Measurements from ENCODE around the gene TNNT3.
A peak's percentile ranks its signal among the peaks of the same experiment; 100 is the strongest.

TNNT3 gene

DNA sequence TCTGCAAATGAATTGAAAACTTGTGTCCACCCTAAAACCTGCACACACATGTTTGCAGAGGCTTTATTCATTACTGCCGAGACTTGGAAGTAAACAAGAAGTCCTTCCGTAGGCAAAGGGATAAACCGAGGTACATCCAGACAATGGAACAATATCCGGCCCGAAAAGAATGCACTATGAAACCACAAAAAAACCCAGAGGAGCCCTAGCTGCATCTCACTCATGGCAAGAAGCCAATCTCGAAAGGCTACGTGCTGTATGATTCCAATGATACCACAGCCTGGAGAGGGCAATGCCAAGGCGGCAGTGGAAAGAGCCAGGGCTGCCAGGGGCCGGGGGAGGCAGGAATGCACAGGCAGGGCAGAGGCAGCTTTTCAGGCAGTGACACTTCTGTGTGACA is 24.5 kb downstream of the TNNT3 start:
- DNase-seq (ENCODE audit: low read depth): peak; percentile 25
- TF ChIP-seq, protein P1, sequence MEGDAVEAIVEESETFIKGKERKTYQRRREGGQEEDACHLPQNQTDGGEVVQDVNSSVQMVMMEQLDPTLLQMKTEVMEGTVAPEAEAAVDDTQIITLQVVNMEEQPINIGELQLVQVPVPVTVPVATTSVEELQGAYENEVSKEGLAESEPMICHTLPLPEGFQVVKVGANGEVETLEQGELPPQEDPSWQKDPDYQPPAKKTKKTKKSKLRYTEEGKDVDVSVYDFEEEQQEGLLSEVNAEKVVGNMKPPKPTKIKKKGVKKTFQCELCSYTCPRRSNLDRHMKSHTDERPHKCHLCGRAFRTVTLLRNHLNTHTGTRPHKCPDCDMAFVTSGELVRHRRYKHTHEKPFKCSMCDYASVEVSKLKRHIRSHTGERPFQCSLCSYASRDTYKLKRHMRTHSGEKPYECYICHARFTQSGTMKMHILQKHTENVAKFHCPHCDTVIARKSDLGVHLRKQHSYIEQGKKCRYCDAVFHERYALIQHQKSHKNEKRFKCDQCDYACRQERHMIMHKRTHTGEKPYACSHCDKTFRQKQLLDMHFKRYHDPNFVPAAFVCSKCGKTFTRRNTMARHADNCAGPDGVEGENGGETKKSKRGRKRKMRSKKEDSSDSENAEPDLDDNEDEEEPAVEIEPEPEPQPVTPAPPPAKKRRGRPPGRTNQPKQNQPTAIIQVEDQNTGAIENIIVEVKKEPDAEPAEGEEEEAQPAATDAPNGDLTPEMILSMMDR (conservative IDR thresholded peaks at IDR 0.05; ENCODE audit: low read length): no peak

DNA sequence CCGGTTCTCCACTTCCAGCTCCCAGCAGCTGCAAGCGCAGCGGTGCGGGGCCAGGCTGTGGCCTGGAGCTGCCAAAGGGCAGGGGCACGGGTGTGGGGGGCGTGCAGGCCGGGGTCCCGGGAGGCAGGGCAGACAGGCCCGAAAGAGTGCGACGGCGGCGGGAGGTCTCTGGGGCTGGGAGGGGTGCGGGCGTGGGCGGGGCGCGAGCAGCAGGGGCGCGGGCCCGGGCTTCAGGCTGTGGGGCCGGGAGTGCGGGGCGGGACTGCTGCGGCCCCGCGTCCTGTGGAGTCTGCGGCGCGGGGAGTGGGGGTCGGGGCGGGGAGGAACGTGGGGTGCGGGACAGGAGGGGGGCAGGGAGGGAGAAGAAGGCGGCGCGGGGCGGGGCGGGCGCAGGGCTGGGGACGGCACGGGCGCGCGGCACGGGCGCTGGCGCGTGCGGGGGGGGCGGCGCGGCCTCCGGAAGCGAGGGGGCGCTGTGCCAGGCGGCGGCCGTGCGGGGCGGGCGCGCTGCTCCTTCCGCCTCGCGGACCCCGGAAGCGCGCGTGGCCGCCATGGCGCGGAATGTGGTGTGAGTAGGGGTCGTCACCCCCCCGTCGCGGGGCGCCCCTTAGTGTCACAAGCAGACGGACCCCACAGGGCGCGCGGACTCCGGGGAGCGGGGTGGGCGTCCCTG is 27.4 kb downstream of the TNNT3 start, which contains the start of gene MRPL23:
TSS of gene MRPL23 (plus strand) at position 521 of the 673 bp plus-strand sequence. CDS start at position 552, 31 bp downstream.
- TF ChIP-seq, protein P1 (conservative IDR thresholded peaks at IDR 0.05; ENCODE audit: low read length): no peak
- H3K4me3 ChIP-seq (ENCODE audit: low read length): no peak within 1 kb of the TSS
- DNase-seq (ENCODE audit: low read depth): no peak

More for the DNA sequence above, 24.5 kb downstream of the TNNT3 start:
- H3K4me3 ChIP-seq (ENCODE audit: low read length): no peak overlapping the region

DNA sequence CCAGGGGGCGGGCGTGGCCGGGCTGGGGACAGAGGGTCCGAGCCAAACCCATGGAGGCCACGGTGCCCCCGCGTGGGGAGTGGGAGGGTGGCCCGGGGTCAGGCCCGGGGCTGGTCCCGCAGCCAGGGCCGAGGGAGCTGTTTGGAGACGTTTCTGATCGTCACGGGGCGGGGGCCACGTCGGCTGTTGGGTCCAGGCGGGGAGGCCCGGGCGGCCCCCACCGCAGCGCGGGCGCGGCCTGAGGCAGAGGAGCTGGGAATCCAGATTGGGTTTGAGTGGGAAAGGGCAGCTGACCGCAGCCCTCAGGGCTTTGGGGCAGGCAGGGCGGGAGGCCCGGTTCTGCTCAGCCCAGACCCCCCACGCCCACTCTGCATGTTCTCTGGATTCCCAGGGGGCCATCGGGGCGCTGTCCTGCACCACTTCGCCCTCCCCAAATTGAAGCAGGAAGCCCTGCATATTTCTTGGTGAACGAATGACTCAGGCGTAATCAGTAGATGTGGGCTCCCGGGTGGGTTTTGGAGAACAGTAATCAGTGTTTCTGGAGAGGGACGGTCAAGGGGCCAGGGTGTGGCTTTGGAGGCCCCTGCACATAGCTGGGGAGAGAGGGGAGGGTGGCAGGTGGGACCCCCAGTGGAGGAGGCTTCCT is 28.2 kb downstream of the TNNT3 start:
- DNase-seq (ENCODE audit: low read depth): no peak
- H3K4me3 ChIP-seq (ENCODE audit: low read length): no peak overlapping the region
- TF ChIP-seq, protein P1 (conservative IDR thresholded peaks at IDR 0.05; ENCODE audit: low read length): no peak

DNA sequence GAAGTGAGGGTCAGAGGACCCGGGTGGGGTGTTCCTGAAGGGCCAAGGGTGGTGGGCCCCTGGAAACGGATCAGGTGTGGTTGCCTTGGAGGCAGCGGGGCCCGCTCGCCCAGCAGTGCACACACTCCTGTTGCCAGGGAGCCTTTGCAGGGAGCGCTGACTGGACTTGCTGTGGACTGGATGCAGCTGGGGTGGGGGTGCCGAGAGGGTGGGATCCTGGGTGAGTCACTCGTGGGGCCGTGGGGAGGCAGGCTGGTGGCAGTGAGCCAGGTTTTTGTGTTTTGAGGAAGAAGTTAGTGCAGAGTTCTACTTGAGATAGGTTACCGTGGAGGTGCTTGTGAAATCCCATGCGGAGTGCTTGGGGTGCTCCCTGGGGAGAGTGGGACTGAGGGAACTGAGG is 28.9 kb downstream of the TNNT3 start:
- TF ChIP-seq, protein P1 (conservative IDR thresholded peaks at IDR 0.05; ENCODE audit: low read length): no peak
- no peak for DNase-seq (ENCODE audit: low read depth)
- no peak overlapping the region for H3K4me3 ChIP-seq (ENCODE audit: low read length)

DNA sequence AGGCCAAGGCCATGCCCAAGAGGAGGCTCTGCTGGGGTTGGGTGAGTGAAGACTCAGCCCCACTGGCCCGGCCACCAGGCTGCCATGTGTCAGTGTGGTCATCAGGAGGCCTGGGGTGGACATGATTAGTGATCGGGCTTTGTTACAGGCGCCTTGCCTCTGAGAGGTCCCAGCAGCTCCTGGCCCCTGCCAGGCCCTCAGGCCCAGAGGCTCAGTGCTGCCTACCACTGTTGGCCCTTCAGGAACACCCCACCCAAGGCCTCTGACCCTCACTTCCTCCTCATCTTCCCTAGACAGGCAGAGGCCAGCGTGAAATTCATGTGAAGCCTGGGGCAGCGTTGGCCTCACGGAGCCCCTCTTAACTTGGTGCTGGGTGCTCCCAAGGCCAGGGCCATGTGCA is 29.8 kb downstream of the TNNT3 start:
- H3K4me3 ChIP-seq (ENCODE audit: low read length): no peak overlapping the region
- TF ChIP-seq, protein P1 (conservative IDR thresholded peaks at IDR 0.05; ENCODE audit: low read length): no peak
- DNase-seq (ENCODE audit: low read depth): no peak

DNA sequence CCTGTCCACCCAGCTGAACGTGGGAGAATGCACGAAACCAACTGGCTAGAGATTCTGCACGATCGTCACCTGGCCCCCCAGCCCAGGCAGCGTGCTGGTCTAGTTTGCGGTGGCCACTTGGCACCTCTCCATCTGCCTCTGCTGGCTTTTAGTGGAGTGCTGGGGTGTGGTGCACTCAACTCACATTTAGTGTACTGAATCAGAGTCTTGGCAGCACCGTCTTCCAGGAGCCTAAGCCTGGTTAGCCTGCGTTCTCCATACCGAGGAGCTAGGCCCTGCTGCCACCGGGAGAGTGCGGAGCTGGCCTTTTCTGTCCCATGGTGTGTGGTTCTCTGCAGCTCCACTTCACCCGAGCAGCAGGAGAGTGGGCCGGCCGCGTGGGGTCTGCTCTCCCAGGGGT is 30.4 kb downstream of the TNNT3 start:
- TF ChIP-seq, protein P1 (conservative IDR thresholded peaks at IDR 0.05; ENCODE audit: low read length): no peak
- no peak overlapping the region for H3K4me3 ChIP-seq (ENCODE audit: low read length)
- no peak for DNase-seq (ENCODE audit: low read depth)
